Kidney capillary endothelial cell (primary cell): ENCODE results near the gene TMEM190.
"Not testable (repeated sequence)": the region's sequence is repeated elsewhere in the genome, so short reads cannot be mapped to it uniquely, and the experiment has no call there.

ENCODE experiments used
- DNase-seq: peaks from one replicate; pipeline ENCODE4 v3.0.0-alpha.2; 2018; ENCODE audit warnings: low spot score

The TMEM190 gene

DNA sequence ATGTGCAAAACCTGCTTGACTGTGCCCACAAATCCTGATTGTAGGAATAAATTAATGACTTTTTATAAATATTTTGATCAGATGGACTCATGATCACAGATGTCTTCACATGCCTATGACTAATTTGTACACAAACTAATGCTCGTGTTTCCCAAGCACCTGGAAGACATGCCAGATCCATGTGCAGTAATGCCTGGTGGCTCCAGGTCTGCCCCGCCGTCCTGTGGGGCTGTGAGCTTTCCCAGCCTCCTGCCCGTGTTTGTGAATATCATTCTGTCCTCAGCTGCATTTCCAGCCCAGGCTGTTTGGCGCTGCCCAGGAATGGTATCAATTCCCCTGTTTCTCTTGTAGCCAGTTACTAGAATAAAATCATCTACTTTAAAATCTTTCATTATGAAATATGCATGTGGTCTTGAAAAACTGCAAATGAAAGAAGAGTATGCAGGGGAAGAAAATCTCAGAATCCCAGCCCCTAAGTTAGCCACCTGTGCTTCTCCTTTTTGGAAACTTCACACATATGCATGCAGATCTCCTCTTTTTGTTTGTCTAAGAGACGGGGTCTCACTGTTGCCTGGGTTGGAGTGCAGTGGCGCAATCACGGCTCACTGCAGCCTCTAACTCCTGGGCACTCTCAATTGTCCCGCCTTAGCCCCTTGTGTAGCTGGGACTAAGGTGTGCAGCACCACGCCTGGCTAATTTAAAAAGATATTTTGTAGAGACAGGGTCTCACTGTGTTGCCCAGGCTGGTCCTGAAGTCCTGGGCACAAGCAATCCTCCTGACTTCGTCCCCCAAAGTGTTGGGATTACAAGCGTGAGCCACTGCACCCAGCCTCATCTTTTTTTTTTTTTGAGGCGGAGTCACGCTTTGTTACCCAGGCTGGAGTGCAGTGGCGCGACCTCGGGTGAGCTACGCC is 15.3 kb downstream of the TMEM190 start:
- no peak for DNase-seq

DNA sequence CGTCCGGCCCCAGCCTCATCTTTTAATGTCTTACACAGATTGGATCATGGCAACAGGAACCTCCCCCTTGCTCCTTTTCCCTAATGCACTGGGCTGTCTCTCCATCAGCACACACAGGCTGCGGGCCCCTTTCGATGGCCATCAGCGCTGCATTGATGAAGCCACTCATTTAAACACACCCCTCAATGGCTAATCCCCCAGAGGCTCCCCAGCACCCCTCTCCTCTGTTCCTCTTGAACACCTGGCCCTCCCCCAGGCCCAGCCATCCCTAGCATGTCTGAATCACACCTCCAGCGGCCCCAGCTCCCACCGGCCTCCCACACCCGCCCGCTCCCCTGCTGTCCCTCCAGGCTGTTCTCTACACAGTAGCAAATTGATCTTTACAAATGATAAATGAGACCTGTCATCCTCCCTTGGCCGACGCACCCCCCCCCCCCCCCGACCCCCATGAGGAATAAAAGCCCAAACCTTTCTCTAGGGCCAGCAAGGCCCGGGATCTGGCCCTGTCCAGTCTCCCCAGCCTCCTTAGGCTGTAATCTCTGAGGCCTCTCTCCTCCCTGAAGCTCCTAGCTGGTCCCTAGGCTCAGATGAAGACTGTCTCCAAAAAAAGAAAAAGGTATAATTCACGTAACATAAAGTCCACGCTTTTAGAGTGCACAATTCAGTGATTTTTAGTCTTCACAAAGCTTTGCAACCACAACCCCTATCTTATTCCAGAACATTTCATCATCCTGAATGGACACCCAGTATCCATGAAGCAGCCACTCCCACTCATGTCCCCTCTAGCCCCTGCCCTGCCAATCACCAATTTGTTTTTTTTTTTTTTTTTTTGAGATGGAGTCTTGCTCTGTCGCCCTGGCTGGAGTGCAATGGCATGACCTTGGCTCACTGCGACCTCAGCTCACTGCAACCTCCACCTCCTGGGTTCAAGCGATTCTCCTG is 16.5 kb downstream of the TMEM190 start:
- DNase-seq = no peak

DNA sequence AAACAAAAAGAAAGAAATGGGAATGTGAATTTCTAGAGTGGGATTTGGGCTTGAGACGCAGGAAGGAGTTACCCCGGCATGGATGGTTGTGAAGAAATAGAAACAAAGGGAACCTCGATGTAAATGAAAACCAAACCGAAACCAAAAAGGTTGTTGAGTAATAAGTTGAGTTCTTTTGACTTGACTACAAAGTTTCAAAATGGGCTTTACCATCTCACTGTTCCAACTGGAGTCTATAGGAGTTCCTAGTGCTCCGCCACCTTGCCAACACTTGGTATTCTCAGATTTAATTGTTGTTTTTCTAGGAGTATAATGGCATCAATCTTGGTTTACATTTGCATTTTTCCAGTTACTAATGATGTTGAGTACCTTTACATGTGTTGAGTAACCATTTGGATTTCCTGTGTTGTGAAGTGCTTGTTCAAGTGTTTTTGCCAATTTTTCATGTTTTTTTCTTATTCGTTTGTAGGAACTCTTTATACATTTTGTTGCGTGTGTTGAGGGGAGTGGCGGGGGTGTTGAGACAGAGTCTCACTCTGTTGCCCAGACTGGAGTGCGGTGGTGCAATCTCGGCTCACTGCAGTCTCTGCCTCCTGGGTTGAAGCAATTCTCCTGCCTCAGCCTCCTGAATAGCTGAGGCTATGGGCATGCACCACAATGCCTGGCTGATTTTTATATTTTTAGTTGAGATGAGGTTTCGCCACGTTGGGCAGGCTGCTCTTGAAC is 21.7 kb downstream of the TMEM190 start:
- DNase-seq = no peak

DNA sequence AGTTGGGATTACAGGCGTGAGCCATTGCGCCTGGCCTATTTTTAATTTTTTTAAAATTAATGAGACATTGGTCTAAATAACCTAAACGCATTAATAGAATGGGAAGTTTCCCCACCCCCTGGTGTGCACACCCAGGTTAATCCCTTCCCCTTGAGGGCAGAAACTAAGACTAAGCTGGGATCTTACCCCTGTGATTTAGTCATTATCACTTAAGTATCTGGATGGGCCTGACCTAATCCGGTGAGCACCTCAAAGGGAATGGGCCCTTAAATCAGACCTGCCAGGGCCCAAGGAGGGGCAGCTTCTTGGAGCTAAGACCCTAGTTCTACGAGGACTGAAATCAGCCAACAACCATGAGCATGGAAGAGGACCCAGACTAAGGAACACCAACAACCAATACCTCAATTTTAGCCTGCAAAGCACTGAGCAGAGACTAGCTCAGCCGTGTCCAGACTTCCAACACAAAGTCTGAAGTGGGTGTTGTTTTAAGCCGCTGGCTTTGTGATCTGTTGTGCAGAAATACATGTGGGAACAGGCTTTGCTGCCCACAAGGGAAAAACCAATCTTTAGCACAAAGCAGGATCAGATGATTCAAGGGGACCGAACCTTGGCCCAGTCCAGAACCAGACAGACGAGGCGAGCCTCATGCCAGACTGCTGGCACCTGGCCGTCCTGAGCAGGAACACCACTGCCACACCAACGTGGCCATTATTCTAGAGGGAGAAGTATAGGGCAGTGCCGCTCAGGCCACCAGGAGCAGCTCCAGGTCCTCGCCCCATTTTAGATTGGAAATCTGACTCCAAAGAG is 23.9 kb downstream of the TMEM190 start:
- no peak for DNase-seq

DNA sequence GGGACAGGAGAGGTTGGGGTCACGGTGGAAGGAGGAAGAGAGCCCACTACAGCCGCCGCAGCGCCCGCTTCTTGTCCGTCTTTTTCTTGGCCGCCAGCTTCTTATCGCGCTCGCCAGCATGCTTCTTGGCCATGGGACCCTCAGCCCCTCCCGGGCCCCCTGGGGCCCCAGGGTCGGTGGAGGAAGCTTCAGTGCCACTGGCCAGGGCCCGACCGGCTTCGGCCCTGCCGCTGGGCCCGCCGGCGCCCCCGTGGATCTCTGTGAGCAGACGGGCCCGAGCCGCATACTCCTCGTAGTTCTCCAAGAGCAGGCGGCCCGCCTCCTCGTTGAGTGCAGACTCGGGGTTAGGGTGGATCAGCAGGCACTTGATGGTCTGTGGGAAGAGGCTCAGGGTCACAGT is 24.8 kb downstream of the TMEM190 start:
- DNase-seq = not testable (repeated sequence)

DNA sequence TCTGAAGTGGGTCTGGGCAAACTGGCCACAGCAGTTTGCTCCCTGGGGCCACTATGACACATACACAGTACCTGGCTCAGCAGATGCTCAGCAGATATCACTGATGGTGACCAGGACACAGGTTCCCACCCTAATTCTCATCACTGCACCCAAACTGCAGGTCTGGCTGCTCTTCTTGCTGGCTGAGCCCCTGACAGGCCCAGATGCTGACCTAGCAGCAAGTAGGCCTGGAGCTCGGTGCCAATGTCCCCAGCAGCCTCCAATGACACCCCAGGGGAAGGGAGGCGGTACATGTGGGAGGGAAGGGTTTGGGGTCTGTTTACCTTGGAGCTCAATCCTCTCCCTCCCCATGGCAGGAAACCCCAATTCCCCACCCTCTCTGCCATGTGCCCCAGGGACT is 25.9 kb downstream of the TMEM190 start:
- no peak for DNase-seq

DNA sequence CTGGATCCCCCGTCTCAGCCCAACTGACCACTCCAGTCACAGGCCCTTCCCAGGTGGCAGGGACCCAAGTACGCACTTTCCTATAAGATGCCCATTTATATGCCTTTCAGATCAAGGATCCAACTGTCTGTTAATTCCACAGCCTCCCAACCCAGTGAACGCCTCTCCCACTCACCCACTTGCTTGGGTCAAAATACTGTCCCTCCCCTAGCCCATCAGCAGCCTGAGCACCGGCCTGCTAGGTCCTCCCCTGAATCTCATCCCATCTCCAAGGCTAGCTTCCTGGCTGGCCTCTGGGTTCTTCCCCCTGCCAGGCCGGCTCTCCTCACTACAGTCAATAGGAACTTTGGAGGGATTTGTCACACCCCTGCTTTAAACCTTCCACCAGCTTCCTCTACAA is 29.0 kb downstream of the TMEM190 start:
- DNase-seq = no peak

DNA sequence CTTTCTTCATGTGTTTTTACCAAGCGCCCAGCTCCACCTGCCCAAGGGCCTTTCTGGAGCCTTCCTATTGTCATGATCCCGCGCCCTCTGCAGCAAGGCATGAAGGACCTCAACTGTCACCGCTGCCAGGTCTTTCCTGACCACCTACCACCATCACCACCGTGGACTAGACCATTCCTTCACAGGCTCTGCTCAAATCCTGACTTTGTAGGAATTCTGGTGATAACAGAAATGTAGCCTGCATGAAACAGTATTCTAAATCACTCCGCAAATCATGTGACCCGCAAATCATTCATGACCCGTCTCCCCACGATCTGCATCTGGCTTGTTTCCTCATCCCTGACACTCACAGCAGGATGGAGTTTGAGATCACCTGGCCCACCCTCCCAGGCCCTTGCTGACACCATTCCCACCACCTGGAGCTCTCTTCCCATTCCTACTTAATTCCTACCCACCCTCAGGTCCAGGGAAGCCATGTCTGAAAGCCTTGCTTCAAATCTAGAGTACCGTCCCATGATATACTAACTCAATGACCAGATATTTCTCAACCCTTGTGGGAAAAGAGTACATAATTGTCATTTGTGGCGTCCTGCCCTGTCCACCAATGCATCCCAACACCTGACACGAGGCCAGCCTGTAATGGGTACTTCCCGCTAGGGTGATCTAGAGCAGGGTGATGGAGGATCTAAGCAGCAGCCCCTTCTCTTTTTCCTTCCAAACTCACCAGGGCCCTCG is 29.6 kb downstream of the TMEM190 start:
- no peak for DNase-seq

DNA sequence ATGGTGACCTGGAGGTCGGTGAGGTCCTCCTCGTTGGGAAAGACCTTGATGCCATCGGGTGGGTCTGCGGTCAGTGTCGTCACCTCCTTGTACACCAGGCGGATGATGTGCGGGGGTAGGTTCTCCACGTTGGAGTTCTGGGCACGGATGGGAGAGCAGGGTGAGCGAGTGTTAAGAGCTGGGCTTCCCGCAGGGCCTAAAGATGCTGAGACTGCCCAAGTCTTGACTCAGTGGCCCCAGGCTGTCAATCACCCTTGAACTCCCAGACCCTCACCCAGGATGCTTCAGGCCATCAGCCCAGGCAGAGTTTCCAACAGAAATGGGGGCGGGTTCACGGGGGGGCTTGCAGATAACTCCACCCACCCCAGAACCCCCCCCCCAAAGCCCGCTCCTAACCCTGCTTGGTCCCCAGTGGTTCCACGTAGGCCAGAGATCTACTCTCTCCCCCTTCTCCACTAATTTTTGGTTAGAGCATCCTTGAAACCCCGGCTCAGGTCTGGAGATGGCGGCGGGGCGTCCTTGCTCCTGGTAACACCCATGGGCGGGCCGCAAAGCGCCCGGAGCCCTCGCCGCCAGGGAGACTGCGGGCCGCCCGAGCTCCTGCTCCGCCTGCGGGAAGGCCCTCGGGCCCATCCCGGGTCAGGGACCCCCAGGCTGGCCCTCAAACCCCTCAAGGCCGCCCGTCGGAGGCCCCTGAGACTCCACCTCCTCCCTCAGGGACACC is 30.4 kb downstream of the TMEM190 start:
- no peak for DNase-seq

DNA sequence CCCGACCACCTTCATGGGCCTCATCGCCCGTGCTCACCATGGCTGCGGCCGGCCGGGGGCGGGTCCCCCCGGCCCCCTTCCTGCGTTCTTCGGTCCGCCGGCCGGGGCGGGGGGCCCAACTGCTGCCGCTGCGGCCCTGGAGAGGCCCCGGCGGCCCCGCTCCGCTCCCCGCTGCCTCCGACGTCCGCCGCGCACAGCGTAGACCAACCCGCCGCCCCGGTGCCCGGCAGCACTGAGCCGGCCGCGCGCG is 30.8 kb downstream of the TMEM190 start, which contains the start of gene UBE2S:
Gene UBE2S (minus strand): TSS at position 239 of the 250 bp plus-strand sequence. CDS start 199 bp downstream, at position 40.
- DNase-seq = not testable (repeated sequence)

DNA sequence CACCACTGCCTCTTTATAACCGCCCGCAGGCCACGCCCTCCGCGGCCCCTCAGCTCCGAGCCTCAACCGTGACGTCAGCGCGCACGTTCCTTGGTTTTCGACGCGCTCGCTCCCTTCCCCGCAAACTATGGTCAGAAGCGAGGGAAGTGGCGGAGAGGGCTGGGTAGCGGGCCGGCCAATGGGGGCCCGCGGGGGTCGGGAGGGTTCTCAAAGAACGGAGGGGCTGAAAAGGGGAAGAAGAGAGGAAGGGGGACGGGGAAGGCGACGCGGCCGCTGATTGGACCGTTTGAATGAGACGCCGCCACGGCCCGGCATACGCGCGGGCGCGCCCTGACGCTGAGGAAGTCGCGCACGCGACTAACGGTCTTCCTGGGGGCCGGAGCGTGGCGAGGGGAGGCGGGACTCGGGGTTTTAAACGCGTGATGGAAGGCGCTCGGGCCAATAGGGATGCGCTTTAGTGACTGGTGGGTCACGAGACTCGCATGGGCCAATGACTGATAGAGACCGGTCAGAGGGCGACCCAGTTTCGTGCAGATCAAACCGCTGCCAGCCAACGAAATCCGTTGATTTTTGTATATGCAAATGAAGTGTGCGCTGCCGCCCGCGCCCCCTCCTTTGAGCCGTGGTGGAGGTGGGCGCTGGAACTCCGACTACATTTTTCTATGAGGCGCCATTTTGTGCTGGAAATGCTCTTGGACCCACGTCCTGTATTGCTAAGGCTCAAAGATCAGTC is 31.3 kb downstream of the TMEM190 start:
- DNase-seq = peak; percentile 98

DNA sequence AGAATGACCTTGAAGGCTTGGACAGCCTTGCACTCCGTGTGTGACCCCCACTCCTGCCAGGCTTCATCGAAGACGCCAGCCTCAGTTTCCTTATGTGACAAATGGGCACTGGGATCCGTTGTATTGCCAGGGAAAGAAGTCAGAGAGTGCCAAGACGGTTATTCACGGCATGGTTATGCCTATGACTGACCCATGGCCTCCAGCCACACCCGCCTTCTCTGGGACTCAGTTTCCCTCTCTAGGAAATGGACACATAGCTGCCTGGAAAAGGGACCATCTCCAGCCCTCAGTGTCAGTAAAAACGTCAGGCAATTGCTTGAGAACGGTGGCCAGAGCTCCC is 31.9 kb downstream of the TMEM190 start:
- DNase-seq = no peak

DNA sequence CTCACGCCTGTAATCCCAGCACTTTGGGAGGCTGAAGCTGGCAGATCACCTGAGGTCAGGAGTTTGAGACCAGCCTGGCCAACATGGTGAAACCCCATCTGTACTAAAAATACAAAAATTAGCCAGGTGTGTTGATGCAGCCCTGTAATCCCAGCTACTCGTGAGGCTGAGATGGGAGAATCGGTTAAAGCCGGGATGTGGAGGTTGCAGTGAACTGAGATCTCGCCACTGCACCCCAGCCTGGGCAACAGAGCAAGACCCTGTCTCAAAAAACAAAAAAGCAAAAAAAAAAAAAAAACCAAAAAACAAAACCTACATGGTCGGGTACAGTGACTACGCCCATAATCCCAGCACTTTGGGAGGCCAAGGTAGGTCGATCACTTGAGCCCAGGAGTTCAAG is 32.6 kb downstream of the TMEM190 start:
- not testable (repeated sequence) for DNase-seq

DNA sequence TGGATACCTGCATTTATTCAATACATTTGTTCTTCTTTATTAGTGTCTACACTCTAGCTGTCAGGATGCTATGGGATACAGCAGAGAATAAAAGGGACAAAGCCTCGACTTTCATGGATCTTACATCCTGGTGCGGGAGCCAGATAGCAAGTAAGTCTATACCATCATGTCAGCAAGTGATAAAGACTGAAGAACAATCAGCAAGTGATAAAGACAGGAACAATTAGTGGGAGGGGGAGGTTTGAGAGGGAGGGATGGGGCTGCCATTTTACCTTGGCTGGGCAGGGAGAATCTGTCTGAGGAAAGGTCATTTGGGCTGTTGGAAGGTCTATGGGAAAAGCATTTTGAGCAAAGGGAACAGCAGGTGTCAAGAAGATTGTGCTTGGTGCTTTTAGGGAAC is 33.5 kb downstream of the TMEM190 start:
- no peak for DNase-seq

DNA sequence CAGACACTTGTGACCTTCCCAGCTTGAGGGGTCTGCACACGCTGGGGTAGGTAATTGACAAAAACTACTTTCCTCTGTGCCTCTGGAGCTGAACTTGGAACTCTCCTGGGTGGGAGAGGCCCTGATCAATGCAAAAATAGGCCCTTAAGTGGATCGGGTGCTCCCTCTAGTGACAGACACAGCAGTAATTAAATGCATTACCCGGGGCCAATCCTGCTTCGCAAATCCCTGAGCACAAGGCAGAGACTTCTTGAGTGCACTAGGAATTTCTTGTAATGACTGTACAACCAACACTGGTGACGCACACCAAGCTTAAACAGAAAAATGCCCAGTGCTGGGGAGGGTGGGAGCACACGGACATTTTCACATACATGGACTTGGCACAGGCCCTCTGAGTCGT is 41.6 kb downstream of the TMEM190 start:
- peak; percentile 54 for DNase-seq

DNA sequence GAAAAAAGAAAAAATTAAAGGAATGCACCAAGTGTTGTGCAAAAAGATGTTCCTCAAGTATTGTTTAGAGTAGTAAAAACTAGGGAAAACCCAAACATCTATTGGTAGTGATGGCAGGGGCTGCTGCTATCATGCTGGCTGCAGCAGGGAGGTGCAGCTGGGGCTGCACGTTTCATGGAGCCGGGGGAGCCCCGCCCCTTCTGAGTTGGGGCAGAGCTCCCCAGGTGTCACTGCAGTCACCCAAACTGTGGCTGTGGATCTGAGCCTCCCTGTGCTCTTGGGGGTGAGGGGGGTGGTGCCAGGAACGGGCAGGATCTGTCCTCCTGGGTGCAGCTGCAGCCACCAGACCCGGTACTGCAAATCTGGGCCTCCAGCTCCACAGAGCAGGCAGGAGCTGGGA is 42.5 kb downstream of the TMEM190 start:
- no peak for DNase-seq

DNA sequence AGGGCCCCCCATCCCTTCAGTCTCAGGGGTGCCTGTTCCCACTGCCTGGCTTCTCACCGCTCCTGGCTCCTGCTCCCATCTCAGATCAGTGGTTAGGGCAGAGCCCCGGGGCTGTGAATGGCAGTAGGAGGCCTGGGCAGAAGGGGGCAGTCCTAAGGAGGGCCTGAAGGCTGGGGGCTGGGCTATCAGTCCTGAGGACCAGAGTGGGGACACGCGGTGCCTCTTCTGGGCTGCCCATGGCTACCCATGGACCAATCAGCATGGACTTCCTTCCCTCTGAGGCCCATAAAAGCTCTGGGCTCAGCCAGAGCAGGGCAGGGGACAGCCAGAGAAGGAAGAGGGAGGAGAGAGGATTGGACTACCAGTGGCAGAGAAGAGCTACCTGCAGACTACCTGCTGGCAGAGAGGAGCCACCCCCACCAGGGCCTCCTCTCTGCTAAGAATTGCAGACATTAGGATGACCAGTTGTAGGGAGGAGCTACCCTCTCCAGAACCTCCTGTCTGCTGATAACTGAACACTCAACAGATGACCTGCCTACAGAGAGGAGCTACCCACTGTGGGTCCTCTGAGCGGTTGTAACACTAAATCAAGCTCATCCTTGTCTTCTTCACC is 43.1 kb downstream of the TMEM190 start:
- no peak for DNase-seq

DNA sequence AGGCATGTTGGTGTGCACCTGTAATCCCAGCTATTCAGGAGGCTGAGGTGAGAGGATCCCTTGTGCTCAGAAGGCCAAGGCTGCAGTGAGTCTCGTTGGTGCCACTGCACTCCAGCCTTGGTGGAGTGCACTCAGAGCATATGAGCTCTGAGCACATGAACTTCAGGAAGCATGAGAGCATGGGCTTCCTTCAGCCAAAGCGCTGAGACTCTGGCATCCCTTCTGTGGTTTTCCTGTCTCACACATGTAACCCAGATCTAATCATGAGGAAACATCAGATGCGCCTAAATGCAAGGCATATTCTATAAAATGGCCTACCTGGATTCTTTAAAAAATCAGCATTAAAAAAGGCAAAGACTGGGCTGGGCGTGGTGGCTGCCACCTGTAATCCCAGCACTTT is 44.7 kb downstream of the TMEM190 start:
- DNase-seq = not testable (repeated sequence)
